Measurements from ENCODE around the gene ANO4.

DNA sequence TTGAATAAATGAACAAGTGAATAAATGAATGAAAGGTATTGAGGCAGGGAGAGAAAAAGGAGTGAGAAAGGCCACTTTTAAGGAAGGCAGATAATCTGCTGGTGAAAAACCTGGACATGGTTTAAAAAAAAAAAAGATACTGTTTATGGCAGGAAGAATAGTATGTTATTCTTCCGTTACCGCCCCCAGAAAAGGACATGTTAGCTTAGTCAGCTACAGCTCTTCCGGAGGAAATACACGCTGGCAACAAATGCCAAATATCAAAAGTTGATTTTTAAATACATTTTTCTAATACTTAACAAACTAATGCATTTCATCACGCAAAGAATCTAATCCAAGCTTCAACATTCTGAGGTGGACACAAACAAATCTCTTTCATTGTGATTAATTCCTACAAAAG lies 372.3 kb downstream of the ANO4 start:
- TF ChIP-seq ZNF274 (IDR thresholded peaks at IDR 0.05; ENCODE audit: low read depth, low read length) = no peak
- no peak for TF ChIP-seq SUZ12 (IDR thresholded peaks at IDR 0.05; ENCODE audit: extremely low read depth, insufficient read depth, insufficient read length)
- no peak for TF ChIP-seq YY1 (IDR thresholded peaks at IDR 0.05; ENCODE audit: insufficient read depth, insufficient read length)

Measured in NT2/D1 (cell line).